ENCODE measurements around the gene TANGO2. TPM values are rescaled to one million over a fixed set of nuclear protein-coding genes. Genes with fewer than 3 reads are reported as not detected.

TANGO2 gene
- total RNA-seq, 1 experiment from 2014 or later: 17.0 TPM

DNA sequence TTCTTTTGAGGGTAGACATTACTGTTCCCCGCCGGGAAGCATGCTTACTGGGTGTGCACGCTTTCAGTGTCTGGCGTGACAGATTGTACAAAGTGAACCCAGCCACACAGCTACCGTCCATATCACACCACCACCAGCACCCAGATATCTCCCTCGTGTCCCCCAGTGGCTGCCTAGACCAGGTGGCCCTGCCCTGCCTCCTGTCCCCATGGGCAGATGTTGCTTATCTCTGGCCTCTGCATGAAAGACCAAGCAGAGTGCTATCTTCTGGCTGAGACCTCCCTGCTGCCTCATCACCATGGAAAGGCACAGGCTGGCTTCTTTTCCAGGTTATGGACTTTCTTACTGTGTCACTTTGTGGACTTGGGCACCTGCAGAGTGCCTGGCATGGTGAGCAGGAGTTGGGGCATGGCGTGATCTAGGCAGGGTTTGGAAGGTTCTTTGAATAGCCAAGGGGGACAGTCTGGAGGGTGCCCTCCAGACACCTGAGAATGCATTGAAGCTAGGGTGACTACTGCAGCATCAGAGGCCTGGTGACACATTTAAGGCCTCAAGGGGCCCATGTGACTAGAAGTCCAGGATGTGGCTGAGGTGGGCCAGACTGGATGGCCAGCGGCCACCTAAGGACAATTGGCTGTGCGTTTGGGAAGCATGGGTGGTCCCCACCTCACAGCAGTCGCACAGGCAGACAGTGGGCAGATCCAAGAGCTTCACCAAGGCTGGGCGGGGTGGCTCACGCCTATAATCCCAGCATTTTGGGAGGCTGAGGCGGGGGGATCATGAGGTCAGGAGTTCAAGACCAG, 4.7 kb downstream of the TANGO2 start:
- no peak overlapping the region for H3K9ac ChIP-seq (ENCODE audit: low read length)
- H3K9me3 ChIP-seq (ENCODE audit: control insufficient read depth in 1 of 2, insufficient read depth in 1 of 2, low read depth in 1 of 2, low read length in 2 of 2): no peaks in the 10 kb centered on the region
- H3K4me1 ChIP-seq (ENCODE audit: control insufficient read depth in 1 of 2, insufficient read depth in 2 of 2, low read length in 2 of 2): peaks cover 0 to 12% of the 10 kb centered on the region in 2 experiments; a peak in 3 of 4 replicates
- TF ChIP-seq EGR1 (IDR thresholded peaks at IDR 0.05; ENCODE audit: low read depth) (no peak), FOSL1 (IDR thresholded peaks at IDR 0.05; ENCODE audit: low read depth) (no peak), SIN3A (IDR thresholded peaks at IDR 0.05; ENCODE audit: low read depth) (no peak), JUND (IDR thresholded peaks at IDR 0.05) (no peak), CBX3 (IDR thresholded peaks at IDR 0.05; ENCODE audit: low read depth) (no peak), EZH2phosphoT487 (IDR thresholded peaks at IDR 0.05; ENCODE audit: borderline replicate concordance) (no peak), ZFX (IDR thresholded peaks at IDR 0.05) (no peak)
- TF ChIP-seq, protein P1, sequence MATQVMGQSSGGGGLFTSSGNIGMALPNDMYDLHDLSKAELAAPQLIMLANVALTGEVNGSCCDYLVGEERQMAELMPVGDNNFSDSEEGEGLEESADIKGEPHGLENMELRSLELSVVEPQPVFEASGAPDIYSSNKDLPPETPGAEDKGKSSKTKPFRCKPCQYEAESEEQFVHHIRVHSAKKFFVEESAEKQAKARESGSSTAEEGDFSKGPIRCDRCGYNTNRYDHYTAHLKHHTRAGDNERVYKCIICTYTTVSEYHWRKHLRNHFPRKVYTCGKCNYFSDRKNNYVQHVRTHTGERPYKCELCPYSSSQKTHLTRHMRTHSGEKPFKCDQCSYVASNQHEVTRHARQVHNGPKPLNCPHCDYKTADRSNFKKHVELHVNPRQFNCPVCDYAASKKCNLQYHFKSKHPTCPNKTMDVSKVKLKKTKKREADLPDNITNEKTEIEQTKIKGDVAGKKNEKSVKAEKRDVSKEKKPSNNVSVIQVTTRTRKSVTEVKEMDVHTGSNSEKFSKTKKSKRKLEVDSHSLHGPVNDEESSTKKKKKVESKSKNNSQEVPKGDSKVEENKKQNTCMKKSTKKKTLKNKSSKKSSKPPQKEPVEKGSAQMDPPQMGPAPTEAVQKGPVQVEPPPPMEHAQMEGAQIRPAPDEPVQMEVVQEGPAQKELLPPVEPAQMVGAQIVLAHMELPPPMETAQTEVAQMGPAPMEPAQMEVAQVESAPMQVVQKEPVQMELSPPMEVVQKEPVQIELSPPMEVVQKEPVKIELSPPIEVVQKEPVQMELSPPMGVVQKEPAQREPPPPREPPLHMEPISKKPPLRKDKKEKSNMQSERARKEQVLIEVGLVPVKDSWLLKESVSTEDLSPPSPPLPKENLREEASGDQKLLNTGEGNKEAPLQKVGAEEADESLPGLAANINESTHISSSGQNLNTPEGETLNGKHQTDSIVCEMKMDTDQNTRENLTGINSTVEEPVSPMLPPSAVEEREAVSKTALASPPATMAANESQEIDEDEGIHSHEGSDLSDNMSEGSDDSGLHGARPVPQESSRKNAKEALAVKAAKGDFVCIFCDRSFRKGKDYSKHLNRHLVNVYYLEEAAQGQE (IDR thresholded peaks at IDR 0.05; ENCODE audit: low read depth): no peak
- H2AFZ ChIP-seq (ENCODE audit: low read depth, low read length, poor library complexity, severe bottlenecking): no peak overlapping the region
- DNase-seq (ENCODE audit: low read depth, low spot score) (no peak), ATAC-seq (no peak)
- H3K79me2 ChIP-seq (ENCODE audit: insufficient read depth, low read length): peaks cover 29% of the 10 kb centered on the region
- H3K9me2 ChIP-seq (ENCODE audit: insufficient read depth): no peaks in the 10 kb centered on the region
- no peaks in the 10 kb centered on the region for H3K27me3 ChIP-seq (ENCODE audit: insufficient read depth, low read length)
- H3K36me3 ChIP-seq (ENCODE audit: control insufficient read depth in 1 of 2, insufficient read depth in 2 of 2, low read length in 2 of 2): no peaks in the 10 kb centered on the region
- no peak overlapping the region for H3K27ac ChIP-seq (ENCODE audit: low read depth, low read length)
- intact Hi-C loops (cut with micrococcal nuclease): no loop called here
- ChIA-PET POLR2A (no interaction called here), CTCF (no interaction called here), RAD21 (ENCODE audit: low non-redundant PET in 1 of 2, low total read pairs in 2 of 2, uncharacterized antibody in 2 of 2, unreplicated experiment in 2 of 2) (no interaction called here)
- no peak overlapping the region for H3K4me2 ChIP-seq (ENCODE audit: low read length)
- H3K4me3 ChIP-seq (replicated peaks in 1 of 2; ENCODE audit: low read depth in 1 of 2, low read length in 2 of 2): no peak overlapping the region
- no TSS peak for BruUV-seq (replicated peaks)
- H4K20me1 ChIP-seq (ENCODE audit: insufficient read depth): no peaks in the 10 kb centered on the region

Data from HCT116 (cell line).